Fibroblast of lung (primary cell): ENCODE data around the gene NKAIN2. TPM values are rescaled to one million over a fixed set of nuclear protein-coding genes. Genes with fewer than 3 reads are reported as not detected.

Experiments
- DNase-seq, 2 donors: peaks; one replicate each; pipeline versions ENCODE4 v3.0.0 to v3.0.0-alpha.2; 2010; ENCODE audit warnings: low read depth in 2 of 2
- H2AFZ ChIP-seq: 2 replicates; pipeline ENCODE4 v1.5.1; 2012; ENCODE audit warnings: low read length, control low read depth, inconsistent platforms
- H3K27ac ChIP-seq: 2 replicates; pipeline ENCODE4 v1.5.1; 2011; ENCODE audit warnings: low read length, control low read depth; ENCODE audit not compliant: insufficient read depth
- H3K27me3 ChIP-seq: 2 replicates; pipeline ENCODE4 v1.5.1; 2011; ENCODE audit warnings: mild to moderate bottlenecking, low read length; ENCODE audit not compliant: control insufficient read depth, insufficient read depth
- H3K36me3 ChIP-seq: 2 replicates; pipeline ENCODE4 v1.5.1; 2011; ENCODE audit warnings: low read length; ENCODE audit not compliant: control insufficient read depth, insufficient read depth
- H3K4me1 ChIP-seq: 2 replicates; pipeline ENCODE4 v1.5.1; 2011; ENCODE audit warnings: low read length; ENCODE audit not compliant: control insufficient read depth, insufficient read depth; ENCODE audit errors: extremely low read depth
- H3K4me2 ChIP-seq: 2 replicates; pipeline ENCODE4 v1.5.1; 2011; ENCODE audit warnings: low read length, control low read depth; ENCODE audit not compliant: insufficient read depth; ENCODE audit errors: extremely low read depth
- H3K4me3 ChIP-seq, 4 experiments: fragments of 200-600 bp in 1 of 4; sonication (generic) in 1 of 4; replicated peaks in 1 of 4; 2 replicates each; pipeline ENCODE4 v1.5.1; 2011 to 2016; ENCODE audit warnings: low read length in 4 of 4, low read depth in 3 of 4, mild to moderate bottlenecking in 3 of 4, control low read depth in 2 of 4, inconsistent platforms in 1 of 4, mixed read lengths in 1 of 4; ENCODE audit not compliant: insufficient read depth in 1 of 4; ENCODE audit errors: control extremely low read depth in 1 of 4
- H3K79me2 ChIP-seq: 2 replicates; pipeline ENCODE4 v1.5.1; 2012; ENCODE audit warnings: mild to moderate bottlenecking, low read length, inconsistent platforms; ENCODE audit not compliant: control insufficient read depth, insufficient read depth
- H3K9ac ChIP-seq: 2 replicates; pipeline ENCODE4 v1.5.1; 2011; ENCODE audit warnings: mild to moderate bottlenecking, low read length, control low read depth; ENCODE audit not compliant: insufficient read depth
- H3K9me3 ChIP-seq: 2 replicates; pipeline ENCODE4 v1.5.1; 2012; ENCODE audit warnings: low read depth, low read length; ENCODE audit not compliant: control insufficient read depth, insufficient read depth
- H4K20me1 ChIP-seq: 2 replicates; pipeline ENCODE4 v1.5.1; 2011; ENCODE audit warnings: low read length; ENCODE audit not compliant: control insufficient read depth, insufficient read depth; ENCODE audit errors: extremely low read depth
- EZH2 ChIP-seq: IDR thresholded peaks from 2 replicates; pipeline ENCODE4 v1.5.1; 2012; ENCODE audit warnings: low read length, control low read depth, mild to moderate bottlenecking; ENCODE audit errors: missing control alignments
- polyA plus RNA-seq, 2 donors: library from polyadenylated mRNA; depleted of rRNA in 1 of 2; stranded (reverse) in 1 of 2; unstranded in 1 of 2; fragments of >200 nt; gene quantifications; 2 replicates each; pipeline ENCODE4 v1.2.1, GENCODE V29; 2011 to 2012; ENCODE audit warnings: missing spikeins in 1 of 2
- total RNA-seq: library from RNA; depleted of rRNA; stranded (reverse); fragments of >200 nt; gene quantifications from 2 replicates; pipeline ENCODE4 v1.2.1, GENCODE V29; 2014
- TF ChIP-seq, protein P1 (sequence below), 2 donors: IDR thresholded peaks in 1 of 2; conservative IDR thresholded peaks in 1 of 2; 1 replicate in 1 of 2; 2 replicates in 1 of 2; pipeline ENCODE4 v1.5.1; 2011 to 2012; ENCODE audit warnings: low read length in 2 of 2, control low read depth in 1 of 2, inconsistent platforms in 1 of 2, low read depth in 1 of 2, mild to moderate bottlenecking in 1 of 2

The NKAIN2 gene
- total and polyA plus RNA-seq, 2 donors (not counting 1 experiment from before 2014, with no cell fraction given): not detected

DNA sequence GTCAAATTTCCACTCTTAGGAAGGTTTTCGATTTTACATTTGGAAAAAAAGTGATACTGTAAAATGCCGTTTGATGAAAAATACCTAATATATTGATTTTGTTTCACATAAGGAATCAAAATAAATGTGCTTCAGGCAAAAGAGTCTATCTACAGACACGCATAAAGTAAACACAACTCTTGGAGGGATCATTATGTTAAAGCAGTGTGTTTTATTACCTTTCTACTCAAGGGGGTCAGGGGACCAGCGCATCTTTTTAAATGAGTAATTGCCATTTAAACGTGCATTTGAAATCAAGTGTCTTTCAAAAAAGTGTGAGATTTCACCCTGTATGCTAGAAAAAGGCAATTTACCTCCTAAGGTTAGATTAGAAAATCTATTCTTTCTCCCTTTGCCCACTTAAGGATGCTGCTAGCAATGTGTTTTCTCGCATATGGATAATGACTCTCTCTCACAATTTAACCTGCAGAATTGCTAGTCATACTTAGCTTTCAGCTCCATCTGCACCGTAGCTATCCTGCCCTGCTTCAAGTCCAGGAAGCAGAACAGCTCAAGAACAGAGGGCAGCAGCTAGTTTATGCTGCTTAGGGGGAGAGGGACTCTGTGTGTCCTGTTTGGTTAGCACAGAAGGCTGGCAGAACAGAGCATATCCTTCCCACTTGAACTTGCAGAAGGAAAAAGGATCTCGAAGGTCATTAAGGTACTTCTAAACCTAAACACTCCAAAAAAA lies 35.0 kb downstream of the NKAIN2 start:
- no peaks in the 10 kb centered on the region for H3K9me3 ChIP-seq
- H3K4me3 ChIP-seq: no peak overlapping the region
- no peak overlapping the region for H3K27ac ChIP-seq
- H3K4me2 ChIP-seq: no peak overlapping the region
- TF ChIP-seq, protein P1, sequence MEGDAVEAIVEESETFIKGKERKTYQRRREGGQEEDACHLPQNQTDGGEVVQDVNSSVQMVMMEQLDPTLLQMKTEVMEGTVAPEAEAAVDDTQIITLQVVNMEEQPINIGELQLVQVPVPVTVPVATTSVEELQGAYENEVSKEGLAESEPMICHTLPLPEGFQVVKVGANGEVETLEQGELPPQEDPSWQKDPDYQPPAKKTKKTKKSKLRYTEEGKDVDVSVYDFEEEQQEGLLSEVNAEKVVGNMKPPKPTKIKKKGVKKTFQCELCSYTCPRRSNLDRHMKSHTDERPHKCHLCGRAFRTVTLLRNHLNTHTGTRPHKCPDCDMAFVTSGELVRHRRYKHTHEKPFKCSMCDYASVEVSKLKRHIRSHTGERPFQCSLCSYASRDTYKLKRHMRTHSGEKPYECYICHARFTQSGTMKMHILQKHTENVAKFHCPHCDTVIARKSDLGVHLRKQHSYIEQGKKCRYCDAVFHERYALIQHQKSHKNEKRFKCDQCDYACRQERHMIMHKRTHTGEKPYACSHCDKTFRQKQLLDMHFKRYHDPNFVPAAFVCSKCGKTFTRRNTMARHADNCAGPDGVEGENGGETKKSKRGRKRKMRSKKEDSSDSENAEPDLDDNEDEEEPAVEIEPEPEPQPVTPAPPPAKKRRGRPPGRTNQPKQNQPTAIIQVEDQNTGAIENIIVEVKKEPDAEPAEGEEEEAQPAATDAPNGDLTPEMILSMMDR (conservative IDR thresholded peaks at IDR 0.05 in 1 of 2, IDR thresholded peaks at IDR 0.05 in 1 of 2; ENCODE audit: low read depth in 1 of 2, low read length in 2 of 2): no peak
- TF ChIP-seq EZH2: no peak
- H3K36me3 ChIP-seq: no peaks in the 10 kb centered on the region
- H4K20me1 ChIP-seq: no peaks in the 10 kb centered on the region
- no peaks in the 10 kb centered on the region for H3K27me3 ChIP-seq
- no peaks in the 10 kb centered on the region for H3K79me2 ChIP-seq
- H2AFZ ChIP-seq: no peak overlapping the region
- DNase-seq: no peak
- H3K9ac ChIP-seq: no peak overlapping the region
- H3K4me1 ChIP-seq: no peaks in the 10 kb centered on the region

- no peak overlapping the region for H3K9ac ChIP-seq
- H3K9me3 ChIP-seq: no peaks in the 10 kb centered on the region
- no peaks in the 10 kb centered on the region for H3K79me2 ChIP-seq
- H3K36me3 ChIP-seq: no peaks in the 10 kb centered on the region
- no peak overlapping the region for H3K27ac ChIP-seq
- no peak for DNase-seq
- H4K20me1 ChIP-seq: no peaks in the 10 kb centered on the region
- TF ChIP-seq, protein P1 (conservative IDR thresholded peaks at IDR 0.05 in 1 of 2, IDR thresholded peaks at IDR 0.05 in 1 of 2; ENCODE audit: low read depth in 1 of 2, low read length in 2 of 2): no peak
- TF ChIP-seq EZH2: no peak
- H3K4me1 ChIP-seq: no peaks in the 10 kb centered on the region
- H3K27me3 ChIP-seq: no peaks in the 10 kb centered on the region
- no peak overlapping the region for H3K4me2 ChIP-seq
- no peak overlapping the region for H3K4me3 ChIP-seq
- no peak overlapping the region for H2AFZ ChIP-seq
Measured at GRCh38 chr6:123841067-123841896, 37.6 kb downstream of the NKAIN2 start.

GRCh38 chr6:123844011-123844410 lies 40.3 kb downstream of the NKAIN2 start:
- Histone ChIP-seq H3K79me2 (no peaks in the 10 kb centered on the region), H2AFZ (no peak overlapping the region), H4K20me1 (no peaks in the 10 kb centered on the region), H3K4me3 (no peak overlapping the region), H3K27me3 (no peaks in the 10 kb centered on the region), H3K9ac (no peak overlapping the region), H3K4me2 (no peak overlapping the region), H3K27ac (no peak overlapping the region), H3K4me1 (no peaks in the 10 kb centered on the region), H3K9me3 (no peaks in the 10 kb centered on the region), H3K36me3 (no peaks in the 10 kb centered on the region)
- TF ChIP-seq, protein P1 (conservative IDR thresholded peaks at IDR 0.05 in 1 of 2, IDR thresholded peaks at IDR 0.05 in 1 of 2; ENCODE audit: low read depth in 1 of 2, low read length in 2 of 2): no peak
- no peak for DNase-seq
